Stimulated activated CD4-positive, alpha-beta T cell treated with anti-CD3 and anti-CD28 coated beads, Interleukin-15, amount 100 ng/mL, for 1 hour (primary cell): ENCODE data around the gene HOXC10.

ENCODE experiments used
- DNase-seq, 2 donors: peaks; one replicate each; pipeline ENCODE4 v3.0.0-alpha.2; 2020; ENCODE audit warnings: low read depth in 1 of 2, low spot score in 1 of 2

Gene HOXC10

GRCh38 chr12:53984901-53985691 is at the start of gene HOXC10:
TSS of gene HOXC10 (plus strand) at chr12:53985146. CDS start at chr12:53985260, 114 bp downstream.
- peak in 1 of 2 donors; percentile 74 for DNase-seq

- DNase-seq: no peak
Measured at GRCh38 chr12:53935383-53936341, 49.3 kb upstream of the HOXC10 start.

- no peak for DNase-seq
Measured at GRCh38 chr12:53937099-53937498, 47.8 kb upstream of the HOXC10 start.

- DNase-seq: no peak
Measured at GRCh38 chr12:53937596-53938325, 47.2 kb upstream of the HOXC10 start.

GRCh38 chr12:53938326-53939140 is 46.4 kb upstream of the HOXC10 start, which contains the start of gene HOXC13:
TSS of gene HOXC13 (plus strand) at chr12:53938831. CDS start at chr12:53938907, 76 bp downstream.
- DNase-seq: peak in 1 of 2 donors; percentile 28

- DNase-seq: no peak
Measured at GRCh38 chr12:53939141-53940108, 45.5 kb upstream of the HOXC10 start.

GRCh38 chr12:53940443-53941014 is 44.4 kb upstream of the HOXC10 start:
- no peak for DNase-seq

GRCh38 chr12:53941187-53941586 is 43.8 kb upstream of the HOXC10 start:
- no peak for DNase-seq

- no peak for DNase-seq
Measured at GRCh38 chr12:53941750-53942149, 43.2 kb upstream of the HOXC10 start.

- no peak for DNase-seq
Measured at GRCh38 chr12:53942467-53942997, 42.4 kb upstream of the HOXC10 start.

GRCh38 chr12:53944209-53944608 is 40.7 kb upstream of the HOXC10 start:
- no peak for DNase-seq

GRCh38 chr12:53944907-53945847 is 39.8 kb upstream of the HOXC10 start:
- no peak for DNase-seq

- DNase-seq: no peak
Measured at GRCh38 chr12:53947743-53948142, 37.2 kb upstream of the HOXC10 start.

- DNase-seq: no peak
Measured at GRCh38 chr12:53948650-53949593, 36.0 kb upstream of the HOXC10 start.

- DNase-seq: no peak
Measured at GRCh38 chr12:53949631-53950436, 35.1 kb upstream of the HOXC10 start.

- no peak for DNase-seq
Measured at GRCh38 chr12:53950437-53950773, 34.5 kb upstream of the HOXC10 start.
